GM12878 (cell line): Measurements from ENCODE around the gene CABLES1. TPM values are rescaled to one million over a fixed set of nuclear protein-coding genes. Genes with fewer than 3 reads are reported as not detected.

Experiments used
- ATF7 ChIP-seq: fragments of 450-650 bp; IDR thresholded peaks from 2 replicates; pipeline ENCODE4 v1.6.1; 2016; ENCODE audit warnings: low read depth, mild to moderate bottlenecking
- CBX3 ChIP-seq: fragments of 200-600 bp; sonication (generic); IDR thresholded peaks from 2 replicates; pipeline ENCODE4 v1.6.1; 2016; ENCODE audit warnings: low read depth, borderline replicate concordance
- EZH2 ChIP-seq: IDR thresholded peaks from 2 replicates; pipeline ENCODE4 v1.6.1; 2012; ENCODE audit warnings: low read depth, mild to moderate bottlenecking, control low read depth, inconsistent platforms, low read length, borderline replicate concordance; ENCODE audit not compliant: control insufficient read depth
- LARP7 ChIP-seq: fragments of 450-650 bp; IDR thresholded peaks from 2 replicates; pipeline ENCODE4 v1.6.1; 2017; ENCODE audit warnings: mild to moderate bottlenecking
- RAD51 ChIP-seq: fragments of 450-650 bp; IDR thresholded peaks from 2 replicates; pipeline ENCODE4 v1.6.1; 2016; ENCODE audit warnings: moderate library complexity, mild to moderate bottlenecking, inconsistent platforms
- polyA plus RNA-seq, 11 experiments: library from polyadenylated mRNA; depleted of rRNA in 4 of 11; unstranded in 6 of 11; stranded (reverse) in 5 of 11; fragments of >200 nt; fragmentation: Nextera tagmentation in 4 of 11; fragmentation: Illumina TruSeq in 1 of 11; extraction: Ambion mirVana in 4 of 11; extraction: Trizol in 1 of 11; gene quantifications; 1 replicate in 1 of 11; 2 replicates in 10 of 11; pipeline versions ENCODE4 v1.2.1 to v1.2.3, GENCODE V29; 2011 to 2016; ENCODE audit warnings: inconsistent platforms in 2 of 11, missing spikeins in 2 of 11, low read depth in 1 of 11
- total RNA-seq, 4 experiments: library from RNA; depleted of rRNA in 3 of 4; stranded (reverse); fragments of >200 nt in 3 of 4; fragmentation: Illumina TruSeq in 1 of 4; extraction: Trizol in 1 of 4; gene quantifications; 2 replicates each; pipeline versions ENCODE4 v1.2.1 to v1.2.3, GENCODE V29; 2013 to 2021
- TF ChIP-seq, protein P1 (sequence below): fragments of 450-650 bp; IDR thresholded peaks from 2 replicates; pipeline ENCODE4 v1.6.1; 2016; ENCODE audit warnings: mild to moderate bottlenecking, moderate library complexity, borderline replicate concordance
- TF ChIP-seq, protein P2 (sequence below): IDR thresholded peaks from 2 replicates; pipeline ENCODE4 v1.6.1; 2012; ENCODE audit warnings: mild to moderate bottlenecking, low read depth, low read length

Gene CABLES1
- total and polyA plus RNA-seq, 10 of the 15 experiments (the other 5 are each of a cell fraction or from before 2014, with no cell fraction given) = 2.9 to 27.2 (median 8.2) TPM

DNA sequence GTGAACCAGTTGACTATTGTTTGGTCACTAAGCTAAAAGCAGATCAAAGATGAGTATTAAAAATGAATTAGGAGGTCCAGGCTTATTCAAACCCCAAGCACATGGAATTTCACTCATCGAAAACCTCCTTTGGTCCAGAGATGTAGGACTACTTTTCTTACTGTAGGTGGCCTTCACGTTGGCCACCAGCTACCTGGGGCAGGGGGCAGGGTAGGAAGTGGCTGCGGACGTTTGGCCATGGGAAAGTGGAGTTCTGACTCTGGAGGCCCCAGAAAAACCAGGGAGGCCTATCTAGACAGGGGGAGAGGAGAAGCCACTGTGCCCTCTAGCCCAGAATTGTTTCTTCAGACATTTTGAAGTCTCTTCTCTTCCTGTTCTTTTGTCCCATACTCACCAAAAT lies 31.8 kb upstream of the CABLES1 start (continued):
- TF ChIP-seq, protein P1, sequence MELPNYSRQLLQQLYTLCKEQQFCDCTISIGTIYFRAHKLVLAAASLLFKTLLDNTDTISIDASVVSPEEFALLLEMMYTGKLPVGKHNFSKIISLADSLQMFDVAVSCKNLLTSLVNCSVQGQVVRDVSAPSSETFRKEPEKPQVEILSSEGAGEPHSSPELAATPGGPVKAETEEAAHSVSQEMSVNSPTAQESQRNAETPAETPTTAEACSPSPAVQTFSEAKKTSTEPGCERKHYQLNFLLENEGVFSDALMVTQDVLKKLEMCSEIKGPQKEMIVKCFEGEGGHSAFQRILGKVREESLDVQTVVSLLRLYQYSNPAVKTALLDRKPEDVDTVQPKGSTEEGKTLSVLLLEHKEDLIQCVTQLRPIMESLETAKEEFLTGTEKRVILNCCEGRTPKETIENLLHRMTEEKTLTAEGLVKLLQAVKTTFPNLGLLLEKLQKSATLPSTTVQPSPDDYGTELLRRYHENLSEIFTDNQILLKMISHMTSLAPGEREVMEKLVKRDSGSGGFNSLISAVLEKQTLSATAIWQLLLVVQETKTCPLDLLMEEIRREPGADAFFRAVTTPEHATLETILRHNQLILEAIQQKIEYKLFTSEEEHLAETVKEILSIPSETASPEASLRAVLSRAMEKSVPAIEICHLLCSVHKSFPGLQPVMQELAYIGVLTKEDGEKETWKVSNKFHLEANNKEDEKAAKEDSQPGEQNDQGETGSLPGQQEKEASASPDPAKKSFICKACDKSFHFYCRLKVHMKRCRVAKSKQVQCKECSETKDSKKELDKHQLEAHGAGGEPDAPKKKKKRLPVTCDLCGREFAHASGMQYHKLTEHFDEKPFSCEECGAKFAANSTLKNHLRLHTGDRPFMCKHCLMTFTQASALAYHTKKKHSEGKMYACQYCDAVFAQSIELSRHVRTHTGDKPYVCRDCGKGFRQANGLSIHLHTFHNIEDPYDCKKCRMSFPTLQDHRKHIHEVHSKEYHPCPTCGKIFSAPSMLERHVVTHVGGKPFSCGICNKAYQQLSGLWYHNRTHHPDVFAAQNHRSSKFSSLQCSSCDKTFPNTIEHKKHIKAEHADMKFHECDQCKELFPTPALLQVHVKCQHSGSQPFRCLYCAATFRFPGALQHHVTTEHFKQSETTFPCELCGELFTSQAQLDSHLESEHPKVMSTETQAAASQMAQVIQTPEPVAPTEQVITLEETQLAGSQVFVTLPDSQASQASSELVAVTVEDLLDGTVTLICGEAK = no peak
- TF ChIP-seq CBX3 = no peak
- TF ChIP-seq EZH2 = no peak
- no peak for TF ChIP-seq RAD51
- no peak for TF ChIP-seq LARP7
- no peak for TF ChIP-seq ATF7
- TF ChIP-seq, protein P2, sequence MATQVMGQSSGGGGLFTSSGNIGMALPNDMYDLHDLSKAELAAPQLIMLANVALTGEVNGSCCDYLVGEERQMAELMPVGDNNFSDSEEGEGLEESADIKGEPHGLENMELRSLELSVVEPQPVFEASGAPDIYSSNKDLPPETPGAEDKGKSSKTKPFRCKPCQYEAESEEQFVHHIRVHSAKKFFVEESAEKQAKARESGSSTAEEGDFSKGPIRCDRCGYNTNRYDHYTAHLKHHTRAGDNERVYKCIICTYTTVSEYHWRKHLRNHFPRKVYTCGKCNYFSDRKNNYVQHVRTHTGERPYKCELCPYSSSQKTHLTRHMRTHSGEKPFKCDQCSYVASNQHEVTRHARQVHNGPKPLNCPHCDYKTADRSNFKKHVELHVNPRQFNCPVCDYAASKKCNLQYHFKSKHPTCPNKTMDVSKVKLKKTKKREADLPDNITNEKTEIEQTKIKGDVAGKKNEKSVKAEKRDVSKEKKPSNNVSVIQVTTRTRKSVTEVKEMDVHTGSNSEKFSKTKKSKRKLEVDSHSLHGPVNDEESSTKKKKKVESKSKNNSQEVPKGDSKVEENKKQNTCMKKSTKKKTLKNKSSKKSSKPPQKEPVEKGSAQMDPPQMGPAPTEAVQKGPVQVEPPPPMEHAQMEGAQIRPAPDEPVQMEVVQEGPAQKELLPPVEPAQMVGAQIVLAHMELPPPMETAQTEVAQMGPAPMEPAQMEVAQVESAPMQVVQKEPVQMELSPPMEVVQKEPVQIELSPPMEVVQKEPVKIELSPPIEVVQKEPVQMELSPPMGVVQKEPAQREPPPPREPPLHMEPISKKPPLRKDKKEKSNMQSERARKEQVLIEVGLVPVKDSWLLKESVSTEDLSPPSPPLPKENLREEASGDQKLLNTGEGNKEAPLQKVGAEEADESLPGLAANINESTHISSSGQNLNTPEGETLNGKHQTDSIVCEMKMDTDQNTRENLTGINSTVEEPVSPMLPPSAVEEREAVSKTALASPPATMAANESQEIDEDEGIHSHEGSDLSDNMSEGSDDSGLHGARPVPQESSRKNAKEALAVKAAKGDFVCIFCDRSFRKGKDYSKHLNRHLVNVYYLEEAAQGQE = no peak
